Measurements from ENCODE around the gene SH3BGR. TPM values are rescaled to one million over a fixed set of nuclear protein-coding genes. Genes with fewer than 3 reads are reported as not detected.
A peak's percentile ranks its signal among the peaks of the same experiment; 100 is the strongest.

SH3BGR gene
- total and polyA plus RNA-seq, 10 of the 15 experiments (the other 5 are each of a cell fraction or from before 2014, with no cell fraction given) = 0.45 to 3.5 (median 1.7) TPM

DNA sequence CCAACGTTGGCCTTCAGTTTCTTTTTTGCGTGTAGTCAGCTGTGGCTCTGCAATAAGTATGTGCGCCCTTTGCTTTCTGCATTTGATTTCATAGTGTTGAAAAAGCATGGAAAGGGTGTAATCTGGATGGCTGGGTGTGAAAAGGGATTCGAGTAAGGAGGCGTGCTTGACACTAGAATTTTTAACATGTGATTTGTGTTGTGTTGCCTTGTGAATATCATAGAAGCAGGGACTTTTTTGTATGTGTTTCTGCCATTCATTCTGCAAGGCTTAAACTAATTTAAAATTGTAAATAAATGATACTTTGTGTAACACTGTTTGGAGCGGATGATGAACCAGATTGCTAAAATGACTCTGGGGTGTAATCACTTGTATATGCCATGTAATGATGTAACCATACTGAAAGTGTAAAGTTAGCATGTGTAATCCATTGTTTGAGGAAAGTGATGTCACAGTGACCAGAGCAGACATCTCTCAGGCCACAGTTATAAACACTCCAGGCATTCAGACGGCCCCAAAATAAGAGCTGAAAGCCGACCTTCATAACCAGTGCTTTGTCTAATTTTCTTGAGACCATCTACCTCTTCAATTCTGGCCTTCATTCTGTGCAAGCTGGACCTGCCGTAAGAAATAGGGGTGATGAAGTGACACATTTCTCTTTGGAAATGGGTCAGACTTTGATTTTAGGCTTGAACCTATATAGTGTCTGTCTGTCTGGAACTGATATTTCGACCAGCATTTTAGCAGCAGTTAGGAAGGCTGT, 618 bp downstream of the SH3BGR start:
- CTCF ChIA-PET = interaction anchor here (1.1 kb wide), 1 partner anchor 12 kb away, joined by 3 read pairs; no protein-coding TSS in a partner anchor
- H2AFZ ChIP-seq (ENCODE audit: control insufficient read depth, low read depth, low read length) = no peak overlapping the region

DNA sequence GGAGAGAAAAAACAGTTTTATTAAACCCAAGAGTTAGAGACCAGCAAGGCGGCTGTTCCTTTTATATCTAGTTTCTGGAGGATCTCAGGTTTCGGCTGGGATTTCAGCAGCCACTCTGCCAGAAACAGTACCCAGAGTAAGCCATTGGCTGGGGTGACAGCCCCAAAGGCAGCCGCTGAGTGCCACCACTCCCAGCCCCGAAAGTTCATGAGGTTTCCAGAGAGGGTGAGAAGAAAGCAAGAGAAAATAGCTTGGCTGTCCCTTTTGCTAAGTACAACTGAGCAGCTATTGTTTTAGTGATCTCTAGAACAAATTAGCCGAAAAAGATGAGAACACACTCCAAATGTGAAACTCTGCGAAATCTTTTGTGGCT, 1.2 kb downstream of the SH3BGR start:
- no peaks in the 10 kb centered on the region for H3K4me1 ChIP-seq (ENCODE audit: control insufficient read depth, insufficient read depth, low read length)
- ChIA-PET CTCF (interaction anchor here (1.1 kb wide), 1 partner anchor 12 kb away, joined by 3 read pairs; no protein-coding TSS in a partner anchor), RAD21 (ENCODE audit: unreplicated experiment) (no interaction called here), POLR2A (no interaction called here), SMC1A (ENCODE audit: uncharacterized antibody, unreplicated experiment) (no interaction called here)
- no peaks in the 10 kb centered on the region for H3K9me3 ChIP-seq (replicated peaks; ENCODE audit: control insufficient read depth, insufficient read depth, low read length)
- no peak overlapping the region for H3K27ac ChIP-seq (ENCODE audit: control insufficient read depth, insufficient read depth)
- H3K4me3 ChIP-seq = no peak overlapping the region
- in situ Hi-C loops (cut with MboI) = no loop called here
- intact Hi-C loops (cut with micrococcal nuclease; ENCODE audit: unreplicated experiment) = no loop called here
- no peaks in the 10 kb centered on the region for H3K79me2 ChIP-seq (ENCODE audit: control insufficient read depth, insufficient read depth, low read length)
- TF ChIP-seq SUPT20H (IDR thresholded peaks at IDR 0.05; ENCODE audit: borderline replicate concordance, control insufficient read depth, low read depth, low read length) (no peak), WRNIP1 (IDR thresholded peaks at IDR 0.05; ENCODE audit: borderline replicate concordance, low read depth, low read length) (no peak), RCOR1 (conservative IDR thresholded peaks at IDR 0.05; ENCODE audit: low read depth, low read length) (no peak), PBX3 (IDR thresholded peaks at IDR 0.05; ENCODE audit: insufficient replicate concordance, low read depth, low read length) (no peak), RBBP5 (conservative IDR thresholded peaks at IDR 0.05) (no peak), YBX1 (IDR thresholded peaks at IDR 0.05) (no peak)
- TF ChIP-seq, protein P1, sequence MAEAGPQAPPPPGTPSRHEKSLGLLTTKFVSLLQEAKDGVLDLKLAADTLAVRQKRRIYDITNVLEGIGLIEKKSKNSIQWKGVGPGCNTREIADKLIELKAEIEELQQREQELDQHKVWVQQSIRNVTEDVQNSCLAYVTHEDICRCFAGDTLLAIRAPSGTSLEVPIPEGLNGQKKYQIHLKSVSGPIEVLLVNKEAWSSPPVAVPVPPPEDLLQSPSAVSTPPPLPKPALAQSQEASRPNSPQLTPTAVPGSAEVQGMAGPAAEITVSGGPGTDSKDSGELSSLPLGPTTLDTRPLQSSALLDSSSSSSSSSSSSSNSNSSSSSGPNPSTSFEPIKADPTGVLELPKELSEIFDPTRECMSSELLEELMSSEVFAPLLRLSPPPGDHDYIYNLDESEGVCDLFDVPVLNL (IDR thresholded peaks at IDR 0.05; ENCODE audit: low read depth, low read length) = no peak
- WGBS (ENCODE audit: insufficient coverage, insufficient replicate concordance, low lambda C conversion rate, missing lambda C conversion rate) = 24% methylated on average over 6 of the region's 6 CpGs
- H3K9ac ChIP-seq (ENCODE audit: control insufficient read depth, insufficient read depth, low read length) = no peak overlapping the region
- ATAC-seq (peak; percentile 44), DNase-seq (ENCODE audit: low read depth, low spot score) (no peak), FAIRE-seq (no peak)
- H3K27me3 ChIP-seq (replicated peaks in 1 of 2; ENCODE audit: control insufficient read depth in 2 of 2, insufficient read depth in 2 of 2, low read length in 1 of 2) = no peaks in the 10 kb centered on the region; a peak in 1 of 4 replicates
- no peaks in the 10 kb centered on the region for H3K36me3 ChIP-seq (ENCODE audit: control insufficient read depth in 2 of 2, insufficient read depth in 2 of 2, low read length in 1 of 2)
- no peak overlapping the region for H3K4me2 ChIP-seq (ENCODE audit: control insufficient read depth, insufficient read depth)
- no peak overlapping the region for H2AFZ ChIP-seq (ENCODE audit: control insufficient read depth, low read depth, low read length)
- BruUV-seq (replicated peaks) = no TSS peak
- H4K20me1 ChIP-seq (ENCODE audit: control insufficient read depth, insufficient read depth) = no peaks in the 10 kb centered on the region

More for the DNA sequence above, 618 bp downstream of the SH3BGR start:
- WGBS (ENCODE audit: insufficient coverage, insufficient replicate concordance, low lambda C conversion rate, missing lambda C conversion rate) = 55% methylated on average over 10 of the region's 10 CpGs
- intact Hi-C loops (cut with micrococcal nuclease; ENCODE audit: unreplicated experiment) = no loop called here
- no TSS peak for BruUV-seq (replicated peaks)
- ChIA-PET RAD21 (ENCODE audit: unreplicated experiment) (no interaction called here), POLR2A (no interaction called here), SMC1A (ENCODE audit: uncharacterized antibody, unreplicated experiment) (no interaction called here)
- Histone ChIP-seq H3K27me3 (replicated peaks in 1 of 2; ENCODE audit: control insufficient read depth in 2 of 2, insufficient read depth in 2 of 2, low read length in 1 of 2) (no peaks in the 10 kb centered on the region; a peak in 1 of 4 replicates), H3K9ac (ENCODE audit: control insufficient read depth, insufficient read depth, low read length) (no peak overlapping the region), H3K4me3 (no peak overlapping the region), H3K9me3 (replicated peaks; ENCODE audit: control insufficient read depth, insufficient read depth, low read length) (no peaks in the 10 kb centered on the region), H4K20me1 (ENCODE audit: control insufficient read depth, insufficient read depth) (no peaks in the 10 kb centered on the region), H3K4me2 (ENCODE audit: control insufficient read depth, insufficient read depth) (no peak overlapping the region), H3K4me1 (ENCODE audit: control insufficient read depth, insufficient read depth, low read length) (no peaks in the 10 kb centered on the region), H3K27ac (ENCODE audit: control insufficient read depth, insufficient read depth) (no peak overlapping the region), H3K36me3 (ENCODE audit: control insufficient read depth in 2 of 2, insufficient read depth in 2 of 2, low read length in 1 of 2) (no peaks in the 10 kb centered on the region), H3K79me2 (ENCODE audit: control insufficient read depth, insufficient read depth, low read length) (no peaks in the 10 kb centered on the region)
- no peak for DNase-seq (ENCODE audit: low read depth, low spot score)
- no peak for FAIRE-seq
- TF ChIP-seq ZNF24 (IDR thresholded peaks at IDR 0.05) (no peak), ZNF217 (IDR thresholded peaks at IDR 0.05) (no peak), SUZ12 (IDR thresholded peaks at IDR 0.05; ENCODE audit: unreplicated experiment) (no peak), NRF1 (conservative IDR thresholded peaks at IDR 0.05; ENCODE audit: low read depth, low read length) (no peak), ZNF274 (IDR thresholded peaks at IDR 0.05; ENCODE audit: insufficient read depth, insufficient read length) (no peak), PAX5 (IDR thresholded peaks at IDR 0.05; ENCODE audit: borderline replicate concordance, low read depth, low read length) (no peak)
- in situ Hi-C loops (cut with MboI) = no loop called here
- ATAC-seq = peak; percentile 61
